ENCODE measurements around the gene SLC25A22. TPM values are rescaled to one million over a fixed set of nuclear protein-coding genes. Genes with fewer than 3 reads are reported as not detected.

The SLC25A22 gene
- polyA plus RNA-seq, 2 of the 4 experiments (the other 2 are of a cell fraction) = 13.5 to 18.7 TPM

- CTCF ChIA-PET = interaction anchor here (0.9 kb wide), 1 partner anchor 29 kb away, joined by 3 read pairs; no protein-coding TSS in a partner anchor
- no peak for TF ChIP-seq HMGXB4 (CRISPR knock-in tag; IDR thresholded peaks at IDR 0.05; ENCODE audit: borderline replicate concordance)
- no peak for TF ChIP-seq FOXS1 (CRISPR knock-in tag; IDR thresholded peaks at IDR 0.05)
- TF ChIP-seq HOXB5 (CRISPR knock-in tag; IDR thresholded peaks at IDR 0.05) = no peak
- no peak for TF ChIP-seq RARB (CRISPR knock-in tag; IDR thresholded peaks at IDR 0.05)
- no peak for TF ChIP-seq CHD4 (IDR thresholded peaks at IDR 0.05; ENCODE audit: borderline replicate concordance)
- TF ChIP-seq PHF8 (IDR thresholded peaks at IDR 0.05; ENCODE audit: borderline replicate concordance, low read depth) = no peak
- TF ChIP-seq HES2 (IDR thresholded peaks at IDR 0.05) = no peak
- no peak for TF ChIP-seq BHLHE40 (IDR thresholded peaks at IDR 0.05; ENCODE audit: low read depth, low read length)
- no peak for TF ChIP-seq MAX (IDR thresholded peaks at IDR 0.05)
- no peak for TF ChIP-seq RCOR1 (IDR thresholded peaks at IDR 0.05; ENCODE audit: low read depth, low read length)
- no peak for TF ChIP-seq CBX8 (IDR thresholded peaks at IDR 0.05)
- H3K4me1 ChIP-seq = peaks cover 50% of the 10 kb centered on the region
- POLR2A ChIA-PET = no interaction called here
- FAIRE-seq = no peak
- ATAC-seq = no peak
- 95% methylated on average over 15 of the region's 31 CpGs for whole genome bisulfite sequencing (ENCODE audit: missing lambda C conversion rate)
- H3K9me3 ChIP-seq = no peaks in the 10 kb centered on the region
- H3K4me3 ChIP-seq = no peak overlapping the region
- no peak overlapping the region for H3K4me2 ChIP-seq
- DNase-seq (ENCODE audit: low read depth in 1 of 2, low spot score in 1 of 2) = no peak
- H3K27ac ChIP-seq = no peak overlapping the region
Observed at GRCh38 chr11:794013-794765, 3.9 kb downstream of the SLC25A22 start.

- H3K4me2 ChIP-seq = no peak overlapping the region
- H3K9me3 ChIP-seq = no peaks in the 10 kb centered on the region
- ChIA-PET POLR2A (no interaction called here), CTCF (interaction anchor here (0.9 kb wide), 1 partner anchor 28 kb away, joined by 3 read pairs; no protein-coding TSS in a partner anchor)
- FAIRE-seq = no peak
- no peak for ATAC-seq
- no peak overlapping the region for H3K27ac ChIP-seq
- DNase-seq (ENCODE audit: low read depth in 1 of 2, low spot score in 1 of 2) = no peak
- TF ChIP-seq POLR2AphosphoS2 (conservative IDR thresholded peaks at IDR 0.05; ENCODE audit: low read length) (no peak), HES2 (IDR thresholded peaks at IDR 0.05) (no peak), NPAS2 (CRISPR knock-in tag; IDR thresholded peaks at IDR 0.05; ENCODE audit: borderline replicate concordance) (no peak)
- WGBS (ENCODE audit: missing lambda C conversion rate) = 100% methylated on average over 1 of the region's 7 CpGs
- H3K4me3 ChIP-seq = no peak overlapping the region
- H3K4me1 ChIP-seq = peaks cover 51% of the 10 kb centered on the region
Observed at GRCh38 chr11:793556-793955, 4.5 kb downstream of the SLC25A22 start.

- Histone ChIP-seq H3K27ac (no peak overlapping the region), H3K4me1 (peaks cover 51% of the 10 kb centered on the region), H3K4me3 (no peak overlapping the region), H3K4me2 (no peak overlapping the region), H3K9me3 (no peaks in the 10 kb centered on the region)
- no peak for DNase-seq (ENCODE audit: low read depth in 1 of 2, low spot score in 1 of 2)
- 96% methylated on average over 5 of the region's 13 CpGs for WGBS (ENCODE audit: missing lambda C conversion rate)
- no peak for ATAC-seq
- no peak for TF ChIP-seq EHMT2 (IDR thresholded peaks at IDR 0.05; ENCODE audit: low read depth)
- no peak for TF ChIP-seq SMC3 (IDR thresholded peaks at IDR 0.05)
- ChIA-PET POLR2A (no interaction called here), CTCF (interaction anchor here (0.6 to 1.0 kb wide), 3 partner anchors 9 to 66 kb away, joined by 3 read pairs; no protein-coding TSS in a partner anchor)
- FAIRE-seq = no peak
Observed at GRCh38 chr11:792873-793272, 5.2 kb downstream of the SLC25A22 start.

- DNase-seq (ENCODE audit: low read depth in 1 of 2, low spot score in 1 of 2) (no peak), FAIRE-seq (no peak), ATAC-seq (no peak)
- ChIA-PET CTCF (interaction anchor here (0.6 to 1.0 kb wide), 2 partner anchors 49 to 66 kb away, joined by 3 read pairs; no protein-coding TSS in a partner anchor), POLR2A (no interaction called here)
- peaks cover 51% of the 10 kb centered on the region for H3K4me1 ChIP-seq
- no peak overlapping the region for H3K27ac ChIP-seq
- no peak overlapping the region for H3K4me2 ChIP-seq
- 97% methylated on average over 13 of the region's 15 CpGs for WGBS (ENCODE audit: missing lambda C conversion rate)
- no peaks in the 10 kb centered on the region for H3K9me3 ChIP-seq
- no peak overlapping the region for H3K4me3 ChIP-seq
- no peak for TF ChIP-seq BCL3 (IDR thresholded peaks at IDR 0.05)
- no peak for TF ChIP-seq PHF8 (IDR thresholded peaks at IDR 0.05; ENCODE audit: borderline replicate concordance, low read depth)
- no peak for TF ChIP-seq CBX8 (IDR thresholded peaks at IDR 0.05)
- no peak for TF ChIP-seq RFX5 (IDR thresholded peaks at IDR 0.05)
- TF ChIP-seq POLR2A (IDR thresholded peaks at IDR 0.05; ENCODE audit: low read length) = no peak
- TF ChIP-seq HOXA7 (CRISPR knock-in tag; IDR thresholded peaks at IDR 0.05) = no peak
- TF ChIP-seq ZFP36 (IDR thresholded peaks at IDR 0.05; ENCODE audit: borderline replicate concordance, partially characterized antibody) = no peak
- no peak for TF ChIP-seq JUNB (IDR thresholded peaks at IDR 0.05)
- TF ChIP-seq ATOH8 (CRISPR knock-in tag; IDR thresholded peaks at IDR 0.05; ENCODE audit: low read depth) = no peak
- no peak for TF ChIP-seq MAX (IDR thresholded peaks at IDR 0.05)
- no peak for TF ChIP-seq E2F6 (IDR thresholded peaks at IDR 0.05; ENCODE audit: borderline replicate concordance, low read depth)
- no peak for TF ChIP-seq RAD21 (conservative IDR thresholded peaks at IDR 0.05 in 1 of 2, IDR thresholded peaks at IDR 0.05 in 1 of 2)
- no peak for TF ChIP-seq HEYL (CRISPR knock-in tag; IDR thresholded peaks at IDR 0.05)
Observed at GRCh38 chr11:792535-792821, 5.6 kb downstream of the SLC25A22 start.

Data from A549 (cell line).